T-helper 2 cell treated with Interferon-gamma antibody and Interleukin-4, amounts not matched to agents 100 ng/mL and 5 ng/mL, for 36 hours (primary cell): Measurements from ENCODE around the gene XPA. TPM values are rescaled to one million over a fixed set of nuclear protein-coding genes. Genes with fewer than 3 reads are reported as not detected.

Experiments used
- intact Hi-C: fragments of 100-400 bp; cut with micrococcal nuclease; formaldehyde crosslinking; loops from one replicate; pipeline ENCODE4 v1.15.1; 2023
- total RNA-seq: library from RNA; stranded (reverse); gene quantifications from 2 replicates; pipeline ENCODE4 v1.2.3, GENCODE V29; 2022

XPA gene
- total RNA-seq, 1 donor from 2014 or later, result 15.8 TPM

- intact Hi-C loops, result no loop called here
Observed at GRCh38 chr9:97660340-97660739, 36.8 kb downstream of the XPA start.

GRCh38 chr9:97659771-97660170, 37.4 kb downstream of the XPA start:
- intact Hi-C loops, result no loop called here

DNA sequence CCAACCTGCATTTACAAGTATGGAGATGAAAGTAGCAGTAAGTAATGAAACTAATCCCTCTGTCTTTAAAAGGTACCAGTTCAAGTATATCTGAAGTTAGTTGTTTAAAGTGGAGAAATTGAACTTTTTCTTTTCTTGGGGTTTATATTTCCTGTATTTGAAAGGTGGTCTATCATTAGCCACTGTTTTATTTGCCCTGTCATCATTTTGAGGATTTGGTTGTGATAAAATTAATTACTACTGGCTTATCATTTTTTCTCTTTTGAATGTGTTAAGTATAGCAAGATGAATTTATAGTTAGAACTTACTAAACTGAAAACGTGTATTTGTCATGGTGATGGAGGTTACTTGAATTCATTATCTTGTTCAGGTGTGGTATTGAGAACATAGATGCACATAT, 38.4 kb downstream of the XPA start:
- intact Hi-C loops, result no loop called here

DNA sequence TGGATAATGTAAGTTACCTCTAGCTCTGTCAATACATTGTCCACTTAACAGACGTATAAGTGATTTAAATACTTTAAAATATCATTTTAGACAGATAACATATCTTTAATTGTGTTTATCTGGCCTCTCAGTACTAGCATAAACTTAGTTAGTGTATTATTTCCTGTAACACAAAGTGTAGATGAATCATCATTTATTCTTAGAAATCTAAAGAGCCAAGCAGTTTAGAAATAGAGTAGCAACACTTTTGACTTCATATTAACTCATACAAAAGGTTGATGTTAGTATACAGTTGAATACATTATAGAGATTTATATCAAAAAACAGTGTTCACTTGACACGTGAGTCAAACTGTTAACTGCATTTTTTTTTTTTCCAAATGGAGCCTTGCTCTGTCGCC, 45.5 kb downstream of the XPA start:
- intact Hi-C loops, result no loop called here

- intact Hi-C loops, result no loop called here
Observed at GRCh38 chr9:97647996-97648395, 49.1 kb downstream of the XPA start.

DNA sequence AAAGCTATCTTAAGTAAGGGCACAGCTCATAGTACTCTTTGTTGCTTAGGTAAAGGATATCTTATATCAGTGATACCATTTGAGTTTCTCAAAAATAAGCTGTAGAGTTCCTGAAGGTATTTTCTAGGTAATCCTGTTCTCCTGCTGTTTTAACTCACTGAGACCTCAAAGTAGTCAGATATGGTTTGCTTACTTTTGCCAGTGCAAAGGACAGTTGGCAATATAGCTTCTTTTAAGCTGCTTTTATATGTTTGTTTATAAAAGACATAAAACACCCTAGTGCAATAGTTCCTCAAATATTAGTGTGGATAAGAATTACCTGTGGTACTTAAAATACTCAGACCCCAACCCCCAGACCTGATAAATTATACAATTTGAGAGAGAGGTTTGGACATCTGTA, 51.4 kb downstream of the XPA start:
- intact Hi-C loops, result no loop called here

DNA sequence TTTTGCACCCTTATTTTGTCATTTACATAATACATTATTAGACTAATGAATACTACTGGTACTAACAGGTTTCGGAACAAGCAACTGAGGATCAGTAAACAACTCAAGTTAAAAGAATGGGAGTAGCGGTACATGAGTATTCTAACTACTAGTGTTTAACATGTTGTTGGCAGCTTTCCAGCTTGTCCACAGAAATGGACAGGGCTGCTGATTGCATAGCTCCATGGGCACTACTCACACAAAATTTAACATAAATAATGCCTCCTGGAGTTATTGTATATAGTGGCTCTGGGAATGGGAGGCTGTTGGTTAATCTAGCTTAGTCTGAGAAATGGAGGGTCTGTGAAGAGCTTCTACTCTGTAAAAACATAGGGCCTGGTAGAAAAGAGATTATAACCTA, 56.8 kb downstream of the XPA start:
- intact Hi-C loops, result no loop called here

GRCh38 chr9:97638666-97639065, 58.5 kb downstream of the XPA start:
- intact Hi-C loops, result no loop called here

DNA sequence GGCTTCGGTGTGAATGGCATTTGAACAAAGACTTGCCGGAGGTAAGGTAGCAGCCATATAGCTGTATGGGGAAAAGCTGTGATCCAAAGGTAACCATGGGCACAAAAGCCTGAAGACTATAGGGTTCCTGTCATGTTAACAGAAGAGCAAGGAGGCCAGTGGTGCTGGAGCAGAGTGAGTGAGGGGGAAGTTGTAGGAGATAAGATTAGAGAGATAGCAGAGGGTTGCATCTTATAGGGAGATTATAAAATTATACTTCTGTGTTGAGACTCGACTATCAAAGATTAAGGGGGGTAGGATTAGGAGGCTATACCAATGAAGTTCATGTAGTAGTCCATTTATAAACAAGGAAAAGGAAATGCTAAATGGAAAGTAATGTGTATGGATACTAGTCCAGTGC, 60.2 kb downstream of the XPA start:
- intact Hi-C loops, result no loop called here

DNA sequence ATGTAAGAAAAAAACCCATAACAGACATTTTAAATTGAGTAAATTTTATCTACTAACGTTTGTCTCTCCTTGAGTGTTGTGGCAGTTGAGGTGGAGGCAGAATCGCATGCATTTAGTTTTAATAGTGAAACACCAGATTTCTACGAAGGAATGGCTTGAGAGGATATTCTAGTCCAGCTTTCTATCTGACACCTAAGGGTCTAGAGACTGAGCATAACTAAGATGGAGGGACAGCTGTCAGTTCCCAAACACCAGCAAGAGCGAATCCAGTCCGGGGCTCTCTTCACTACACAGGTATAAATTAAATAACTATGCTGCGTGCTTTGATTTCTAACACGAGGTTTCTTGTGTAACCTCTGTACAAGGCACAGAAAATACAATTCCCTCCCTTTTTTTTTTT, 62.1 kb downstream of the XPA start:
- intact Hi-C loops, result no loop called here

DNA sequence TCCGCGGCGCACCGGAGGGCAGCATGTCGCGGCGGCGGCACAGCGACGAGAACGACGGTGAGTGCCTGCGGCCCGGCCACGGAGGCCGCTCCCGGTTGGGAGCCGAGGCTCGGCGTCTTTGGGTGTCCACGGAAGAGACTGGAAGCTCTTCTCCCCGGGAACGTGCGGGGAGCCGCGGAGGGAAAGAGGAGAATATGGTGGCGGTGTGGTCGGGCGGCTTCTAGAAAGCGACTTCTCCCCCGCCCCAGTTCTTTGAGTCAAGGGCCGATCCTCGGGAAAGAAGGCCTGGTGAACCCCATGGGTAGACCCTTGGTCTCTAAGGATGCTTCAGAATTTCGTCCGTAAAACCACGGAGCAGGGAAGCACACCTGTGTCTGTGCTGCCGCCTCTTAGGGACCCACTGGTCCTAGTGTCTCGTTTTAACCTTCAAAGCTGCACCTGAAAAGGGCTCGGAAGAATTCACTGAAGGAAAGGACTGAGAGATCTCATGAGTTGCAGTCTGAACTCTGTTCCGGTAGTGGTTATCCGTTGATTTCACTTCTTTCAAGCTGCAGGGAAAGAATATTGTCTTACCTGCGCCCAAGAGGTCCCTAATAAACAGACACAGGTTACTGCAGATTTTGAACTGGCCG, 63.2 kb downstream of the XPA start:
- intact Hi-C loops, result loop anchor here (1.0 to 5.0 kb wide), 11 partner anchors 19 to 1216 kb away; partner anchors contain the start of genes ANP32B, NANS, TBC1D2 and TRMO

DNA sequence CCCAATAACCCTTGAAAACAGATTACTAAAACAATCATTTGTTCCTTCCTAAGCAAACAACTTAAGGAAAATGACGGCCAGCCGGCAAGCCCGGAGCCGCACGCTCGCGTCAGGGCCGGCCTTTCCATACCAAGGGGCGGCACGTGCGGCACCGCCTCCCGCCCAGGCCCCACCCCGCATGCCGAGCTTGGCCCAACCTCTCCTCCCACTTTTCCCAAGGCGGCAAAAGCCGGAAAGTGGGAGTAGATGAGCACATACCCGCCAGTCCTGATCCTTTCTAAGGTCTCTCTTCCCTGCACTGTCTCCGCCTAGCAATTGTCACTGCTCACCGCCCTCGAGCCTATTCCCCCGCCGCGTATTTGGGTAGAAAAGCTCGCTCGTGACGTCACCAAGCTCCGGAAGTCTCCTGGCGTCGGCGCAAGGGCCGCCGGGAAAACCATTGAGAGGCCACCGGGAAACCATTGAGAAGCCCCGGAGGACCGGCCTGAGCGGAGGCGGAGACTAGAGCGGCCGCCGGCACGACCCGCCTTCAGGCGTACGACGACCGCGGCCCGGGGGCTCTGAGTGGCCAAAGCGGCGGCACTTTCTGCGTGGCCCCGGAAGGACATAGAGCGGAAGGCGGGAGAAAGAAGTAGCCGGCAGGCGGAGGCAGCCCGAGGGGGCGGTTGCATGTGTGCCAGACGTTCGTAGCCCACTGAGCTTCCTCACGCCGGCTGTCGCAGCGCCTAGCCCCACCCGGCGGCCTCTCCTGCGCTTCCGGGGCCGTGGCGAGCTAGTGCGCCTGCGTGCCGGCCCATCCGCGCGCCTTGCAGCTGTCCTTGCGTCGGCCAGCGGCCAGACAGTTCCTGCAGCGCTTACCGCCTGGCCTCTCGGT, 63.9 kb downstream of the XPA start, which contains the start of the genes NCBP1 and TSTD2:
NCBP1 (plus strand) TSS at position 837 of the 874 bp plus-strand sequence. CDS start 61 bp downstream, outside the sequence.
TSTD2 (minus strand) TSS at position 384 of the 874 bp plus-strand sequence. CDS start 5,806 bp downstream, outside the sequence.
- intact Hi-C loops, result loop anchor here (1.0 to 5.0 kb wide), 11 partner anchors 18 to 1215 kb away; partner anchors contain the start of genes ANP32B, NANS, TBC1D2 and TRMO

GRCh38 chr9:97632248-97632984, 64.7 kb downstream of the XPA start:
- intact Hi-C loops, result loop anchor here (2.0 to 5.0 kb wide), 6 partner anchors 18 to 854 kb away; partner anchors contain the start of genes ANP32B, NANS and ZNF510

- intact Hi-C loops, result loop anchor here (5.0 kb wide), 2 partner anchors 172 to 427 kb away; partner anchors contain the start of gene NANS
Observed at GRCh38 chr9:97630591-97630990, 66.5 kb downstream of the XPA start.

DNA sequence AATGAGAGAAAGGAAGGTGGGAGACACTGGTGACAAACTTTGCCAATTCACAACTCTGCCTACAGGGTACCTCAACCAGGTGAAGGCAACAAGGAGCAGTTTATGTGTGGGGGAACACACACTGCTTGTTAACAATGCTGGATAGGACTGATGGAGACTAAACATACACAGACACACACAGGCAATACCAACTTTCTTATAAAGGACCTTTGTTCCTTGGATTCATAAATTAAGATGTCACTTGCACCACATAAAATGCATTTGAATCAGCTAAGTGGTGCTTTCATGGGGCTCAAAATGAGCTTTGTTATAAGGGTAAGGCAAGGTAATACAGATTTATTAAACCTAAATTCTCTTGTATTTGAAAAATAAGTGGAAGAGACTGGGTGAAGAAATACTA, 68.0 kb downstream of the XPA start:
- intact Hi-C loops, result no loop called here

DNA sequence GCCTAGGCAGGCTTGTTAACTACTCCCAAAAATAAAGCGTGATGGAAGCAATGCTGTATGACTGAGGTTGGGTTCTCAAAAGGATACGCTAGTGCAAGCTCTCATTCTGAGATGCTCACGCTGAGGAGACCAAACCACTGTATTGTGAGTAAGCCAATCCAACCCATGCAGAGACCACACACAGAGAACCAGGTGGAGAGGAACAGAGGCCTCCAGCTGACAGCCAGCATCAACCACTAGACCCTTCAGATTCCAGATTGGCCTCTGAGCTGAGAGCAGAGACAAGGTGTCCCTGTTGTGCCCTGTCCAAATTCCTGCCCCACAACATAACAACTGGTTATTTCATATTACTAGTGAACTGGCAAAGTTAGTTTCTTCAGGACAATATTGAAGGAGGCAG, 68.5 kb downstream of the XPA start:
- intact Hi-C loops, result no loop called here

DNA sequence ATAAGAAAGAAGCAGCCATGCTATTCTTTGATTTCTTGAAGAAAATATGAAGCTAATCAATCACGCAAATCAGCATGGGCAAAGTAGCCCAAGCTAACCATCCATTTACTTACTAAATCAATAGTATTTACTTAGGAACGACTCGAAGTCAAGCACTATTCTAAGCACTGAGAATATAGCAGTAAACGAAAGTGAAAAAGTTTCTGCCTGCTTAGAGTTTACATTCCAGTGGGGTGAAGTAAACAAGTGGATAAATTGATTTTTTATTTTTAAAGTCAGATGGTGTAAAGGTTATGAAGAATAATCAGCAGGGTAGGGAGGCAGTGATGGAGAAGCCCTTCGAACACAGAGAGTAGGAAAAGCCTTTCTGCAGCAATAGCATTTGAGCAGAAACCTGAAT, 69.5 kb downstream of the XPA start:
- intact Hi-C loops, result no loop called here

GRCh38 chr9:97625620-97626019, 71.5 kb downstream of the XPA start:
- intact Hi-C loops, result no loop called here
